Measurements from ENCODE around the gene HMGCS1. TPM values are rescaled to one million over a fixed set of nuclear protein-coding genes. Genes with fewer than 3 reads are reported as not detected.

The HMGCS1 gene
- total RNA-seq, 2 experiments from 2014 or later, result 43.3 to 52.7 TPM

GRCh38 chr5:43286623-43287022, 26.6 kb downstream of the HMGCS1 start:
- Histone ChIP-seq H3K27me3 (ENCODE audit: control insufficient read depth in 1 of 2, insufficient read depth in 2 of 2, low read length in 2 of 2) (no peaks in the 10 kb centered on the region), H3K4me1 (ENCODE audit: insufficient read depth, low read length) (no peaks in the 10 kb centered on the region), H3K4me3 (ENCODE audit: low read length) (no peak overlapping the region), H3K9me3 (ENCODE audit: control insufficient read depth in 1 of 2, insufficient read depth in 1 of 2, low read length in 2 of 2) (no peaks in the 10 kb centered on the region), H3K36me3 (ENCODE audit: insufficient read depth, low read length) (peaks cover 24% of the 10 kb centered on the region), H3K27ac (ENCODE audit: low read depth in 1 of 2, low read length in 2 of 2) (no peak overlapping the region)
- peaks cover 48% of the 10 kb centered on the region for H3K36me3 Mint-ChIP-seq (ENCODE audit: low read depth)
- no peaks in the 10 kb centered on the region for H3K9me3 Mint-ChIP-seq
- no peaks in the 10 kb centered on the region for H3K27me3 Mint-ChIP-seq
- H3K4me3 Mint-ChIP-seq, result no peak overlapping the region
- no peak for TF ChIP-seq CTCF (IDR thresholded peaks at IDR 0.05)
- ChIA-PET POLR2A (interaction anchor here (0.8 kb wide), 1 partner anchor 166 kb away, joined by 3 read pairs; the partner anchor contains the start of gene ZNF131), CTCF (no interaction called here)
- ATAC-seq (ENCODE audit: poor library complexity) (no peak), DNase-seq (no peak)
- intact Hi-C loops (cut with DNase I, micrococcal nuclease), result no loop called here
- no peak overlapping the region for H3K27ac Mint-ChIP-seq
- no peaks in the 10 kb centered on the region for H3K4me1 Mint-ChIP-seq (ENCODE audit: low read depth)

- Mint-ChIP-seq H3K4me1 (ENCODE audit: low read depth) (no peaks in the 10 kb centered on the region), H3K27me3 (no peaks in the 10 kb centered on the region), H3K9me3 (no peaks in the 10 kb centered on the region), H3K4me3 (no peak overlapping the region), H3K36me3 (ENCODE audit: low read depth) (peaks cover 9% of the 10 kb centered on the region), H3K27ac (no peak overlapping the region)
- CTCF ChIA-PET, result no interaction called here
- TF ChIP-seq CTCF (IDR thresholded peaks at IDR 0.05), result no peak
- Histone ChIP-seq H3K4me1 (ENCODE audit: insufficient read depth, low read length) (no peaks in the 10 kb centered on the region), H3K4me3 (ENCODE audit: low read length) (no peak overlapping the region), H3K9me3 (ENCODE audit: control insufficient read depth in 1 of 2, insufficient read depth in 1 of 2, low read length in 2 of 2) (no peaks in the 10 kb centered on the region), H3K27me3 (ENCODE audit: control insufficient read depth in 1 of 2, insufficient read depth in 2 of 2, low read length in 2 of 2) (no peaks in the 10 kb centered on the region), H3K36me3 (ENCODE audit: insufficient read depth, low read length) (no peaks in the 10 kb centered on the region), H3K27ac (ENCODE audit: low read depth in 1 of 2, low read length in 2 of 2) (no peak overlapping the region)
- intact Hi-C loops (cut with DNase I, micrococcal nuclease), result no loop called here
- DNase-seq, result no peak
- no peak for ATAC-seq (ENCODE audit: poor library complexity)
- POLR2A ChIA-PET, result no interaction called here
These were observed 31.2 kb downstream of the HMGCS1 start for GRCh38 chr5:43281840-43282658.

- POLR2A ChIA-PET, result no interaction called here
- intact Hi-C loops (cut with DNase I, micrococcal nuclease), result no loop called here
- Mint-ChIP-seq H3K9me3 (no peaks in the 10 kb centered on the region), H3K4me1 (ENCODE audit: low read depth) (no peaks in the 10 kb centered on the region), H3K27me3 (no peaks in the 10 kb centered on the region), H3K36me3 (ENCODE audit: low read depth) (no peaks in the 10 kb centered on the region), H3K4me3 (no peak overlapping the region), H3K27ac (no peak overlapping the region)
- TF ChIP-seq CTCF (IDR thresholded peaks at IDR 0.05), result no peak
- ATAC-seq (ENCODE audit: poor library complexity) (no peak), DNase-seq (no peak)
- H3K4me1 ChIP-seq (ENCODE audit: insufficient read depth, low read length), result no peaks in the 10 kb centered on the region
- no peak overlapping the region for H3K27ac ChIP-seq (ENCODE audit: low read depth in 1 of 2, low read length in 2 of 2)
- no peak overlapping the region for H3K4me3 ChIP-seq (ENCODE audit: low read length)
- H3K27me3 ChIP-seq (ENCODE audit: control insufficient read depth in 1 of 2, insufficient read depth in 2 of 2, low read length in 2 of 2), result no peaks in the 10 kb centered on the region
- no peaks in the 10 kb centered on the region for H3K36me3 ChIP-seq (ENCODE audit: insufficient read depth, low read length)
- CTCF ChIA-PET, result no interaction called here
- H3K9me3 ChIP-seq (ENCODE audit: control insufficient read depth in 1 of 2, insufficient read depth in 1 of 2, low read length in 2 of 2), result no peaks in the 10 kb centered on the region
These were observed 33.5 kb downstream of the HMGCS1 start for GRCh38 chr5:43279548-43280274.
